ENCODE data around the gene CLMP. TPM values are rescaled to one million over a fixed set of nuclear protein-coding genes. Genes with fewer than 3 reads are reported as not detected.
A peak's percentile ranks its signal among the peaks of the same experiment; 100 is the strongest.

CLMP gene
- total RNA-seq, 4 donors from 2014 or later = 169 to 215 (median 197) TPM

- no peak overlapping the region for H3K4me3 ChIP-seq
- H3K27ac ChIP-seq (replicated peaks in 1 of 4) = peak overlapping the region in 1 of 4 donors; percentile 21
- TF ChIP-seq EP300 (IDR thresholded peaks at IDR 0.05) = no peak
- WGBS = 91% methylated on average over 3 of the region's 3 CpGs
- H3K4me1 ChIP-seq = peaks cover 5 to 22% (median 16%) of the 10 kb centered on the region in 4 donors
- H3K36me3 ChIP-seq = peaks cover 0 to 4% (median 0%) of the 10 kb centered on the region in 4 donors
- H3K9me3 ChIP-seq = no peaks in the 10 kb centered on the region
- DNase-seq (ENCODE audit: extremely low spot score) = no peak
- intact Hi-C loops (cut with DNase I) = no loop called here
- H3K27me3 ChIP-seq = no peaks in the 10 kb centered on the region
These were observed 50.3 kb downstream of the CLMP start for GRCh38 chr11:123144707-123145106.

GRCh38 chr11:123143921-123144320 lies 51.1 kb downstream of the CLMP start:
- 100% methylated on average over 2 of the region's 2 CpGs for WGBS
- H3K4me3 ChIP-seq = no peak overlapping the region
- H3K4me1 ChIP-seq = peaks cover 5 to 22% (median 16%) of the 10 kb centered on the region in 4 donors
- H3K27me3 ChIP-seq = no peaks in the 10 kb centered on the region
- peaks cover 0 to under 1% (median 0%) of the 10 kb centered on the region in 4 donors for H3K36me3 ChIP-seq
- no peak overlapping the region for H3K27ac ChIP-seq (replicated peaks in 1 of 4)
- TF ChIP-seq POLR2AphosphoS5 (IDR thresholded peaks at IDR 0.05) (no peak), EP300 (IDR thresholded peaks at IDR 0.05) (no peak), CTCF (IDR thresholded peaks at IDR 0.05) (no peak), POLR2A (IDR thresholded peaks at IDR 0.05; ENCODE audit: low read depth) (no peak)
- intact Hi-C loops (cut with DNase I) = no loop called here
- H3K9me3 ChIP-seq = no peaks in the 10 kb centered on the region
- no peak for DNase-seq (ENCODE audit: extremely low spot score)

GRCh38 chr11:123143476-123143875 lies 51.6 kb downstream of the CLMP start:
- Histone ChIP-seq H3K27me3 (no peaks in the 10 kb centered on the region), H3K4me3 (no peak overlapping the region), H3K4me1 (peaks cover 5 to 25% (median 20%) of the 10 kb centered on the region in 4 donors), H3K27ac (replicated peaks in 1 of 4) (no peak overlapping the region), H3K36me3 (no peaks in the 10 kb centered on the region), H3K9me3 (no peaks in the 10 kb centered on the region)
- WGBS = 69% methylated on average over 5 of the region's 5 CpGs
- no peak for DNase-seq (ENCODE audit: extremely low spot score)
- TF ChIP-seq EP300 (IDR thresholded peaks at IDR 0.05) = no peak
- TF ChIP-seq POLR2AphosphoS5 (IDR thresholded peaks at IDR 0.05) = no peak
- TF ChIP-seq POLR2A (IDR thresholded peaks at IDR 0.05; ENCODE audit: low read depth) = no peak
- no peak for TF ChIP-seq CTCF (IDR thresholded peaks at IDR 0.05)
- intact Hi-C loops (cut with DNase I) = no loop called here

GRCh38 chr11:123139206-123139605 lies 55.8 kb downstream of the CLMP start:
- TF ChIP-seq CTCF (IDR thresholded peaks at IDR 0.05) (no peak), POLR2AphosphoS5 (IDR thresholded peaks at IDR 0.05) (no peak), EP300 (IDR thresholded peaks at IDR 0.05) (no peak), POLR2A (IDR thresholded peaks at IDR 0.05; ENCODE audit: low read depth) (no peak)
- 97% methylated on average over 4 of the region's 4 CpGs for WGBS
- Histone ChIP-seq H3K27ac (replicated peaks in 1 of 4) (peak overlapping the region; percentile 72 to 81 (median 74)), H3K4me3 (no peak overlapping the region), H3K36me3 (no peaks in the 10 kb centered on the region), H3K9me3 (no peaks in the 10 kb centered on the region), H3K27me3 (no peaks in the 10 kb centered on the region), H3K4me1 (peaks cover 12 to 46% (median 41%) of the 10 kb centered on the region in 4 donors)
- no peak for DNase-seq (ENCODE audit: extremely low spot score)
- intact Hi-C loops (cut with DNase I) = no loop called here

GRCh38 chr11:123137431-123138224 lies 57.4 kb downstream of the CLMP start:
- Histone ChIP-seq H3K36me3 (no peaks in the 10 kb centered on the region), H3K27me3 (no peaks in the 10 kb centered on the region), H3K27ac (replicated peaks in 1 of 4) (peak overlapping the region; percentile 72 to 81 (median 74)), H3K4me3 (peak overlapping the region; percentile 22 to 30 (median 26)), H3K4me1 (peaks cover 12 to 56% (median 49%) of the 10 kb centered on the region in 4 donors), H3K9me3 (no peaks in the 10 kb centered on the region)
- TF ChIP-seq POLR2AphosphoS5 (IDR thresholded peaks at IDR 0.05) (peak; percentile 46 to 61), EP300 (IDR thresholded peaks at IDR 0.05) (no peak), CTCF (IDR thresholded peaks at IDR 0.05) (no peak)
- WGBS = 16% methylated on average over 13 of the region's 24 CpGs
- intact Hi-C loops (cut with DNase I) = no loop called here
- no peak for DNase-seq (ENCODE audit: extremely low spot score)

Data from esophagus muscularis mucosa (tissue), 4 donors.